Measurements from ENCODE around the gene TAF4. TPM values are rescaled to one million over a fixed set of nuclear protein-coding genes. Genes with fewer than 3 reads are reported as not detected.

Gene TAF4
- total RNA-seq, 4 donors from 2014 or later, result 13.9 to 22.0 (median 18.6) TPM

GRCh38 chr20:62051546-62052255, 14.0 kb downstream of the TAF4 start:
- DNase-seq, result no peak
- H3K27ac ChIP-seq, result no peak overlapping the region
- 86 to 87% methylated on average over 10 to 13 of the region's 17 CpGs for WGBS, 2 donors
- TF ChIP-seq, protein P1, sequence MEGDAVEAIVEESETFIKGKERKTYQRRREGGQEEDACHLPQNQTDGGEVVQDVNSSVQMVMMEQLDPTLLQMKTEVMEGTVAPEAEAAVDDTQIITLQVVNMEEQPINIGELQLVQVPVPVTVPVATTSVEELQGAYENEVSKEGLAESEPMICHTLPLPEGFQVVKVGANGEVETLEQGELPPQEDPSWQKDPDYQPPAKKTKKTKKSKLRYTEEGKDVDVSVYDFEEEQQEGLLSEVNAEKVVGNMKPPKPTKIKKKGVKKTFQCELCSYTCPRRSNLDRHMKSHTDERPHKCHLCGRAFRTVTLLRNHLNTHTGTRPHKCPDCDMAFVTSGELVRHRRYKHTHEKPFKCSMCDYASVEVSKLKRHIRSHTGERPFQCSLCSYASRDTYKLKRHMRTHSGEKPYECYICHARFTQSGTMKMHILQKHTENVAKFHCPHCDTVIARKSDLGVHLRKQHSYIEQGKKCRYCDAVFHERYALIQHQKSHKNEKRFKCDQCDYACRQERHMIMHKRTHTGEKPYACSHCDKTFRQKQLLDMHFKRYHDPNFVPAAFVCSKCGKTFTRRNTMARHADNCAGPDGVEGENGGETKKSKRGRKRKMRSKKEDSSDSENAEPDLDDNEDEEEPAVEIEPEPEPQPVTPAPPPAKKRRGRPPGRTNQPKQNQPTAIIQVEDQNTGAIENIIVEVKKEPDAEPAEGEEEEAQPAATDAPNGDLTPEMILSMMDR (IDR thresholded peaks at IDR 0.05), result no peak
- TF ChIP-seq POLR2A (IDR thresholded peaks at IDR 0.05), result no peak
- H3K36me3 ChIP-seq, result no peaks in the 10 kb centered on the region
- intact Hi-C loops (cut with DNase I), result no loop called here
- no peak overlapping the region for H3K4me3 ChIP-seq (replicated peaks in 1 of 3)
- H3K4me1 ChIP-seq, result no peaks in the 10 kb centered on the region
- no peaks in the 10 kb centered on the region for H3K9me3 ChIP-seq
- no peaks in the 10 kb centered on the region for H3K27me3 ChIP-seq

GRCh38 chr20:62051144-62051543, 14.5 kb downstream of the TAF4 start:
- H3K4me3 ChIP-seq (replicated peaks in 1 of 3), result no peak overlapping the region
- DNase-seq, result no peak
- H3K36me3 ChIP-seq, result no peaks in the 10 kb centered on the region
- no peaks in the 10 kb centered on the region for H3K9me3 ChIP-seq
- H3K27ac ChIP-seq, result no peak overlapping the region
- 69 to 77% methylated on average over 3 to 13 of the region's 16 CpGs for WGBS, 2 donors
- intact Hi-C loops (cut with DNase I), result no loop called here
- TF ChIP-seq POLR2A (IDR thresholded peaks at IDR 0.05), result no peak
- TF ChIP-seq, protein P1 (IDR thresholded peaks at IDR 0.05), result no peak
- H3K27me3 ChIP-seq, result no peaks in the 10 kb centered on the region
- no peaks in the 10 kb centered on the region for H3K4me1 ChIP-seq

DNA sequence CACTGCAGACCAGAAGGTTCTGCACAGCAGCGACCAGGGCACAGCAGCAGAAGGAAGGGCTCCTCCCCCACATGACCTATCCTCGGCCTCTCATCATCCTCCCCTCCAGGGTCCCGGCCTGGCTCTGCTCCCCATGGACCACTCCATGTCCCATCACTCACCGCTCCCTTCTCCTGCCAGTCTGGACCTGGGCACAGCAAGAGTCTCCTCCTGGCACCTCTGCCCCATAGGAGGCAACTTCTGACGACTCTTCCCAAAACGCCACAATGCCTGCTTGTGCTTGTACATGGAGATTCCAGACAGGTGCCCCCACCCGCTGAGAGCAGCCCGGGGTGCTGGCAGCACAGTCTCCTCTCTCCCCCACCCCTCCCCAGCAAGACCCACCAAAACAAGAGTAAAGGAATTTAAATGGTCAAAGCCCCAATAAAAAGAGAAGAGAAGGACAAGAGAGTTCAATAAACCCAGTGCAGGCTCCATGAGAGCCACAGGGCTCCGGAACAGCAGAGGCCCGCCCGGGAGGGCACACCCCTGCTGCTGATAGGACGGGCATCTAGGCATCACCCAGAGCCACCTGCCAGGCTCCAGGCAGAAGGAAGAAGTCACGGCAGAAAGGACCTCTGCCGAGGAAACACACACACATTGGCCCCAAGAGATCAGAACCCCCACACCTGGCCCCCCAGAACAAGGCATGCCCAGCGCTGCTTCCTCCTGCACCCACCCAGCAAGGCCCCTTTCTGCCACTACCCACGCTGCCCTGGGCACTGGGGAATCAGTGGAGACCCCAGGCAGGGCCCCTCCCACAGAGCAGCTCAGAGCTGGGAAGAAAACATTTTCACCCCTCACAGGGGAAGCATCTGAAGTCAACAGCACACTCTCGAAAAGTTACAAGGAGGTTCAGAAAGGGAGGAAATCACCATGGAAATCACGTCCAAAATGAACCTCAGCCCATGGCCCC, 15.2 kb downstream of the TAF4 start:
- no peak for DNase-seq
- TF ChIP-seq, protein P1 (IDR thresholded peaks at IDR 0.05), result no peak
- TF ChIP-seq POLR2A (IDR thresholded peaks at IDR 0.05), result no peak
- H3K4me1 ChIP-seq, result no peaks in the 10 kb centered on the region
- intact Hi-C loops (cut with DNase I), result no loop called here
- WGBS, 2 donors, result 86 to 89% methylated on average over 16 to 18 of the region's 18 CpGs
- no peaks in the 10 kb centered on the region for H3K9me3 ChIP-seq
- no peaks in the 10 kb centered on the region for H3K36me3 ChIP-seq
- no peak overlapping the region for H3K4me3 ChIP-seq (replicated peaks in 1 of 3)
- no peaks in the 10 kb centered on the region for H3K27me3 ChIP-seq
- no peak overlapping the region for H3K27ac ChIP-seq

GRCh38 chr20:62049342-62050165, 16.1 kb downstream of the TAF4 start:
- Histone ChIP-seq H3K36me3 (no peaks in the 10 kb centered on the region), H3K9me3 (no peaks in the 10 kb centered on the region), H3K4me3 (replicated peaks in 1 of 3) (no peak overlapping the region), H3K27ac (no peak overlapping the region), H3K27me3 (no peaks in the 10 kb centered on the region), H3K4me1 (no peaks in the 10 kb centered on the region)
- DNase-seq, result no peak
- intact Hi-C loops (cut with DNase I), result no loop called here
- TF ChIP-seq, protein P1 (IDR thresholded peaks at IDR 0.05), result no peak
- no peak for TF ChIP-seq POLR2A (IDR thresholded peaks at IDR 0.05)
- WGBS, 2 donors, result 87 to 97% methylated on average over 14 of the region's 22 CpGs

Measured in thyroid gland (tissue), 4 donors.